Endothelial cell of umbilical vein (primary cell): Measurements from ENCODE around the gene KAZN. TPM values are rescaled to one million over a fixed set of nuclear protein-coding genes. Genes with fewer than 3 reads are reported as not detected.

Experiments
- BruUV-seq: library from RNA; stranded (reverse); fragments of 400-500 nt; replicated peaks from 2 replicates; lab custom pipeline; 2021; lab: Mats Ljungman, UMichigan
- CTCF ChIA-PET: fragments of 300-600, 350-600 bp; sonication (Branson Sonifier 250); formaldehyde crosslinking; loops from one replicate; lab custom pipeline; 2021; ENCODE audit warnings: antibody characterized with exemption, inconsistent platforms; lab: Charles Lee
- POLR2A ChIA-PET: fragments of 300-600, 350-600 bp; sonication (Branson Sonifier 250); formaldehyde crosslinking; loops from one replicate; lab custom pipeline; 2021; ENCODE audit warnings: antibody characterized with exemption, inconsistent platforms; lab: Charles Lee
- DNase-seq: peaks from one replicate; pipeline ENCODE4 v3.0.0-alpha.2; 2011; ENCODE audit warnings: low read depth, low spot score
- FAIRE-seq: peaks from 2 replicates; lab custom pipeline; 2011; peaks lifted over from hg19 to GRCh38; lab: Jason Lieb, UNC
- H2AFZ ChIP-seq: 2 replicates; pipeline ENCODE4 v1.6.0; 2012; ENCODE audit warnings: low read depth, low read length, control low read depth, inconsistent platforms
- H3K27ac ChIP-seq: 2 replicates; pipeline ENCODE4 v1.5.1; 2011; ENCODE audit warnings: low read depth, mild to moderate bottlenecking, control low read depth, low read length, moderate library complexity; ENCODE audit not compliant: insufficient read depth
- H3K27me3 ChIP-seq, 2 experiments: 2 replicates each; pipeline versions ENCODE4 v1.6.0 to v1.6.1; 2011; ENCODE audit warnings: low read length in 2 of 2, mixed read lengths in 1 of 2; ENCODE audit not compliant: control insufficient read depth in 2 of 2, insufficient read depth in 2 of 2
- H3K36me3 ChIP-seq, 2 experiments: 2 replicates in 1 of 2; 3 replicates in 1 of 2; pipeline ENCODE4 v1.5.1; 2011; ENCODE audit warnings: low read length in 2 of 2, mild to moderate bottlenecking in 1 of 2, moderate library complexity in 1 of 2; ENCODE audit not compliant: control insufficient read depth in 2 of 2, insufficient read depth in 2 of 2; ENCODE audit errors: extremely low read depth in 1 of 2
- H3K4me1 ChIP-seq: 3 replicates; pipeline ENCODE4 v1.5.1; 2011; ENCODE audit warnings: mild to moderate bottlenecking, low read length; ENCODE audit not compliant: control insufficient read depth, insufficient read depth; ENCODE audit errors: extremely low read depth
- H3K4me2 ChIP-seq: 2 replicates; pipeline ENCODE4 v1.6.1; 2011; ENCODE audit warnings: low read length, control low read depth, mixed read lengths; ENCODE audit not compliant: insufficient read depth
- H3K4me3 ChIP-seq, 3 experiments: fragments of 200-600 bp in 1 of 3; sonication (generic), shearing (Covaris generic) in 1 of 3; replicated peaks in 1 of 3; 2 replicates each; pipeline ENCODE4 v1.5.1; 2011 to 2016; ENCODE audit warnings: control low read depth in 3 of 3, low read length in 3 of 3, mild to moderate bottlenecking in 2 of 3, inconsistent platforms in 1 of 3, low read depth in 1 of 3, moderate library complexity in 1 of 3; ENCODE audit not compliant: insufficient read depth in 1 of 3
- H3K79me2 ChIP-seq: 2 replicates; pipeline ENCODE4 v1.6.0; 2012; ENCODE audit warnings: low read length, inconsistent platforms; ENCODE audit not compliant: control insufficient read depth, insufficient read depth
- H3K9ac ChIP-seq: replicated peaks from 2 replicates; pipeline ENCODE3; 2011; ENCODE audit warnings: low read length, control low read depth; ENCODE audit not compliant: insufficient read depth; ENCODE audit errors: extremely low read depth
- H3K9me1 ChIP-seq: replicated peaks from 3 replicates; pipeline ENCODE4 v1.6.0; 2011; ENCODE audit warnings: mild to moderate bottlenecking, low read length; ENCODE audit not compliant: control insufficient read depth, insufficient read depth; ENCODE audit errors: extremely low read depth
- H3K9me3 ChIP-seq: replicated peaks from 2 replicates; pipeline ENCODE4 v1.5.1; 2012; ENCODE audit warnings: low read length, inconsistent platforms; ENCODE audit not compliant: control insufficient read depth, insufficient read depth
- H4K20me1 ChIP-seq: replicated peaks from 2 replicates; pipeline ENCODE3; 2011; ENCODE audit warnings: mild to moderate bottlenecking, low read length; ENCODE audit not compliant: control insufficient read depth, insufficient read depth; ENCODE audit errors: extremely low read depth
- EZH2 ChIP-seq: IDR thresholded peaks from 2 replicates; pipeline ENCODE4 v1.6.1; 2012; ENCODE audit warnings: borderline replicate concordance, low read depth, mild to moderate bottlenecking, moderate library complexity, low read length, inconsistent platforms; ENCODE audit not compliant: severe bottlenecking
- FOS ChIP-seq: IDR thresholded peaks from 2 replicates; pipeline ENCODE4 v1.6.1; 2011; ENCODE audit warnings: mild to moderate bottlenecking, low read length, moderate library complexity, borderline replicate concordance; ENCODE audit not compliant: insufficient read depth
- GATA2 ChIP-seq: IDR thresholded peaks from 2 replicates; pipeline ENCODE4 v1.7.0; 2011; ENCODE audit warnings: low read depth, mild to moderate bottlenecking, moderate library complexity, mixed read lengths, low read length; ENCODE audit not compliant: insufficient read length, insufficient read depth
- MYC ChIP-seq: IDR thresholded peaks from one replicate; pipeline ENCODE4 v1.6.1; 2011; ENCODE audit warnings: mild to moderate bottlenecking, low read depth, low read length
- POLR2A ChIP-seq: IDR thresholded peaks from 2 replicates; pipeline ENCODE4 v1.6.1; 2012; ENCODE audit warnings: low read depth, mild to moderate bottlenecking, control low read depth, low read length
- POLR2AphosphoS5 ChIP-seq: IDR thresholded peaks from 2 replicates; pipeline ENCODE4 v1.6.1; 2012; ENCODE audit warnings: low read depth, mild to moderate bottlenecking, control low read depth, low read length, moderate library complexity; ENCODE audit not compliant: insufficient read depth
- dilution Hi-C: fragments of 300-500 bp; cut with MboI; formaldehyde crosslinking; loops from one replicate; pipeline ENCODE4 v1.15.0; 2019; ENCODE audit warnings: low sequenced_read_pairs; ENCODE audit not compliant: extremely low pct_ligation_motif_present
- intact Hi-C: fragments of 100-400 bp; cut with micrococcal nuclease; formaldehyde crosslinking; loops from one replicate; pipeline ENCODE4 v1.10.0; 2022
- polyA plus RNA-seq, 4 experiments: library from polyadenylated mRNA; depleted of rRNA in 3 of 4; stranded (reverse) in 3 of 4; unstranded in 1 of 4; fragments of >200 nt; gene quantifications; 2 replicates each; pipeline versions ENCODE4 v1.2.1 to v1.2.3, GENCODE V29; 2011 to 2012; ENCODE audit warnings: missing spikeins in 1 of 4
- total RNA-seq: library from RNA; stranded (reverse); gene quantifications from 2 replicates; pipeline ENCODE4 v1.2.3, GENCODE V29; 2021
- TF ChIP-seq, protein P1 (sequence below): IDR thresholded peaks from 2 replicates; pipeline ENCODE4 v1.6.1; 2011; ENCODE audit not compliant: insufficient read depth, insufficient read length

The KAZN gene
- total and polyA plus RNA-seq, 2 donors (not counting 3 experiments of a cell fraction or from before 2014, with no cell fraction given) = 1.6 to 5.8 TPM

DNA sequence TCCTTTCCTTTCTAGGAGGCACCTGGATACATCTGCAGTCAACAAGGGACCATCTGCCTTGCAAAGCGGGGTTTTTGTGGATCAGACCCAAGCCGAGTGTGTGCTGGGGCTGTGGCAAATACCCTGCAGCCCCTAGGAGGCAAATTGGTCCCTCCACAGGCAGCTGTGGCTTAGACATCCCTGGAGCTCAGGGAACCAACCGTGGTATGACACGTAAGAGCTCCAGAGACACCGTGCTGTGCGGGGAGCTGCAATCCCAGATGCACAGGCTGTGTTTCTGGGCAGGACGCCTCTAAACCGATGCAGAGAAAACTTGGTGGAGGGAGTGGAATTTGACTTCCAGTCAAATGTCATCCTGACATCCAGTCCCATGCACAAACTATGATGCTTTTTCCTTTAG, 141.5 kb downstream of the KAZN start:
- no TSS peak for BruUV-seq
- H2AFZ ChIP-seq = no peak overlapping the region
- CTCF ChIA-PET = no interaction called here
- no peaks in the 10 kb centered on the region for H3K36me3 ChIP-seq
- dilution Hi-C loops (no loop called here), intact Hi-C loops (no loop called here)
- DNase-seq = no peak
- H3K4me3 ChIP-seq = no peak overlapping the region
- POLR2A ChIA-PET = no interaction called here
- TF ChIP-seq MYC = no peak
- TF ChIP-seq, protein P1, sequence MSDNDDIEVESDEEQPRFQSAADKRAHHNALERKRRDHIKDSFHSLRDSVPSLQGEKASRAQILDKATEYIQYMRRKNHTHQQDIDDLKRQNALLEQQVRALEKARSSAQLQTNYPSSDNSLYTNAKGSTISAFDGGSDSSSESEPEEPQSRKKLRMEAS = no peak
- TF ChIP-seq GATA2 = no peak
- no peak for TF ChIP-seq FOS
- H3K9me3 ChIP-seq = no peaks in the 10 kb centered on the region
- no peaks in the 10 kb centered on the region for H3K4me1 ChIP-seq
- H4K20me1 ChIP-seq = no peaks in the 10 kb centered on the region
- no peaks in the 10 kb centered on the region for H3K27me3 ChIP-seq
- H3K79me2 ChIP-seq = no peaks in the 10 kb centered on the region
- H3K9me1 ChIP-seq = no peaks in the 10 kb centered on the region
- H3K27ac ChIP-seq = no peak overlapping the region
- no peak for FAIRE-seq
- H3K9ac ChIP-seq = no peak overlapping the region
- no peak overlapping the region for H3K4me2 ChIP-seq

DNA sequence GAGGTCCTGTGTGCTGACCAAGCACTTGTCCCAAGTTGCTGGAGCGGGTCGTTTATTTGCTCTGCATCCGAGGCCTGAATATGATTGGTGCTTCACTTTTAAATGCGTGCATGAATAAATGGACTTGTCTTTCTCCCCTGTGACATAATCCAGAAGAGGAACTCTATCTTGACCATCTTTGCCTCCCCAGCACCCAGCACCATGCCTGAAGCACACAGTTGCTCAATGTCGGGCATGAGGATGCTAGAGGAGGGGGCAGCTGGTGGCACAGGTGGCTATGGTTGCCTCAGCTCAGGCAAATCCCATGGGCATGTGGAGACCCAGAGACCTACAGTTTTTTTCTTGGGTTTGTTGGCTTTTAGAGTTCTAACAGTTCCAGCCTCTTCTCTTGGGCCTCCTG, 142.6 kb downstream of the KAZN start:
- FAIRE-seq (no peak), DNase-seq (no peak)
- dilution Hi-C loops (no loop called here), intact Hi-C loops (no loop called here)
- no peaks in the 10 kb centered on the region for H3K9me1 ChIP-seq
- H4K20me1 ChIP-seq = no peaks in the 10 kb centered on the region
- no peak overlapping the region for H3K4me2 ChIP-seq
- no peaks in the 10 kb centered on the region for H3K27me3 ChIP-seq
- POLR2A ChIA-PET = no interaction called here
- H3K27ac ChIP-seq = no peak overlapping the region
- CTCF ChIA-PET = no interaction called here
- no peaks in the 10 kb centered on the region for H3K4me1 ChIP-seq
- TF ChIP-seq POLR2AphosphoS5 (no peak), POLR2A (no peak), EZH2 (no peak), FOS (no peak), MYC (no peak), GATA2 (no peak)
- TF ChIP-seq, protein P1 = no peak
- H3K36me3 ChIP-seq = no peaks in the 10 kb centered on the region
- no peaks in the 10 kb centered on the region for H3K79me2 ChIP-seq
- H3K9me3 ChIP-seq = no peaks in the 10 kb centered on the region
- H3K9ac ChIP-seq = no peak overlapping the region
- H2AFZ ChIP-seq = no peak overlapping the region
- no peak overlapping the region for H3K4me3 ChIP-seq
- no TSS peak for BruUV-seq
